GM19240 (cell line): ENCODE measurements around the gene SLC7A14.

Experiments used
- DNase-seq: peaks from one replicate; pipeline ENCODE4 v3.0.0; 2011; ENCODE audit warnings: low spot score; ENCODE audit not compliant: insufficient read length

The SLC7A14 gene

DNA sequence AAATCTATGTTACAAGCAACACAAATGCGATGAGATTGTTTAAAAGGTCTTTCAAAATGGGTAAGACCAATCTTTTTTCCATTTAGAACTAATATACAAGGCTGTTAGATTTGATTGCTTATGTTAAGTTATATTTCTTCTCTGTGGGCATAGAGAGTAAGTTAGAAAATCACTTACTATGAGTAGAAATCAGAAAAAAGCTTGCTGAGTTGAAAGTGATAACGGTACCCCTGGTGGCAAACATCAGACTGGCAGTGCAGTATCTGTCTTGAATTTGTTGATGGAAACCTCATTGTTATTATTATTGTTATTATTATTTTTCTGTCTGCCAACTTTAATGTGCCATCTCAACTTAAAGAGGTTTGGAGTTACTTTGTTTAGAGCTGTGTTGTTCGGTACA, 154.8 kb downstream of the SLC7A14 start:
- no peak for DNase-seq

DNA sequence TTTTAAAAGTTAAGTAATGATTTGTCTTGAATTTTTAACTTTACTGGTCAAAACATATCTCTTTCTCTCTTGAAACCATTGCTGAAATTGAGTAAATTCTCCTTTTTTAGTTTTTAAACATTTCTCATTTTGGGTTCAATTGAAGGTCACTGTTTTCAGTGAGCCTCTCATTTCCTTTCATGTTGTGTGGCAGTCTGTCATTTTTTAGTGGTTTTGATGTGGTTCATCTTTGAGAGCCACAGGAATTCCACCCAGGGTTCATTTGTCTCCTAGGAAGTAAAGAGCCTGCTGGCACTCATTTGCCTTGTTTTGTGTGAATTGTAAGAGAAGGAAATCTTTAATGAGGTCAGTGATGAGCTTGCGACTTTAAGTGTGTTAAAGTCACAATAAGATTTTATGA, 156.8 kb downstream of the SLC7A14 start:
- DNase-seq, result no peak

DNA sequence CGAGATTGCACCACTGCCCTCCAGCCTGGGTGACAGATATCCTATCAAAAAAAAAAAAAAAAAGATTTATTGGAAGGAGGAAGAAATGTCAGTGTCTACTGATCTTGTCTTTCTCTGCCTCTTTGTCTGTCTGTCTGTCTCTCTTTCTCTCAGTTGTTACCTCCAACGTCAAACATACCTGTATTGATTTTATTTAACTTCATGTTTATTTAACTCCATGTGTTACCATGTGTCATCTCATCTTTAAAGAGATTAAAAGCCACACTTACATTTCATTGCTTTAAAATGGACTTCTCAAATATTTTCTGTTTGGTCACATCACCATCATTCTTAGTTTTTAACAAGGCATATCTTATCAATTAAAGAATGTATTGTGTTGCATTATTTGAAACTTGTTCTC, 157.8 kb downstream of the SLC7A14 start:
- no peak for DNase-seq

DNA sequence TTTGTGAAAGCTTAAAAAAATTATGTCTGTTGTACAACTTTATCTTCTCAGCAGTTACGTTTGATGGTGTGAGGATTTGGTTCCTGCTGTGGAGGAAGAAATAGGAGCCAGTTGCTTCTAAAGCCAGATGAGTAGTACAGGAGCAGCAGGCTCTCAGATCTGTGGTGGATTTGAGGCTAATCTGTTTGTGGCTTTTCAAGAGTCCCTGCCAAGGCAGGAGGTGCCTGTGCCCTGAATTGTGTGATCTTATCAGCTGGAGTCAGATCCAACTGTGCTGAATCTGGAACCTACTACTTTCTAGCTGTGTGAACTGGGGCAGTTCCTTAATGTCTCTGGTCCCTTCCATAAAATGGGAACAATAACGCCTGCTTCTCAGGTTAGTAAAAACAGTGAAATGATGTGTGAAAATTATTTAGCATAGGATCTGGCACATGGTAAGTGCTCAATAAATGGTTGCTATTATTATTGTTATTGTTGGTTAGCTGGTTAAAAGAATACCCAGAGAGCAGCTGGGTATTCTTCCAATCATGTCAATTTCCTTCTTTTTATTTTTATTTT, 159.6 kb downstream of the SLC7A14 start:
- no peak for DNase-seq

DNA sequence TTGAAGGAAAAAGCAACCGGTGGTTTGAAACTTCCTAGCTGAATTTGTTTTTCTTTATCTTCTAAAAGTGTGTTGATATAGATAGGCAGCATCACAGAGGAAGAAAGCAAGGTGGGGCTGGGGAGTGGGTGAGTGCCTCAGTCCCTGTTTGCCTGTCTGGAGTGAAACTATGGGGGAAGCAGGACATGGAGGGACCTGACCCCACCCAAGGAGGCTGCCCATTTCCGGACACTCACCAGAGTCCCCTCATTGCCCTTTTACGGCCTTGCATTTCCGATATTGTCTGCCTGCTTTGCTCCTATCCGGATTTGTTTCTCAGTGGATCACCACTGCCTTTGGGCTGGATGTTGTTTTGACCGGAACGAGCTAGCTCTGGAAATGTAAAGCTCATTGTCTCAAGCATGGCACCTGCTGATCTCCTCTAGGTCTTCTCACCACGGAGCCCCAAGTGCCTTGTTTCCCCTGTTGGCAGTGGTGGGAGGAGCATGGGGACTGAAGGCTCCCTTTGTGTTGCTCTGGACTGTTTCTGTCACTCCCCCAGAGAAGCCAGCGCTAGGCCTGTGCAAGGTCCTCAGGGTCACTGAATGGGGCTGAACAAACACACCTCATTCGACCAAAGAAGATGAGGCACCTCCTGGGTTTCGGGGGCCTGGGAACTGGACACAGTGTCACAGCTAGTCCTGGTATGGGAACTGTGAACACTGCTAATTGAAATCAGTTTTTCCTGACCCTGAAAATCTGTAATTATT, 160.2 kb downstream of the SLC7A14 start:
- no peak for DNase-seq

DNA sequence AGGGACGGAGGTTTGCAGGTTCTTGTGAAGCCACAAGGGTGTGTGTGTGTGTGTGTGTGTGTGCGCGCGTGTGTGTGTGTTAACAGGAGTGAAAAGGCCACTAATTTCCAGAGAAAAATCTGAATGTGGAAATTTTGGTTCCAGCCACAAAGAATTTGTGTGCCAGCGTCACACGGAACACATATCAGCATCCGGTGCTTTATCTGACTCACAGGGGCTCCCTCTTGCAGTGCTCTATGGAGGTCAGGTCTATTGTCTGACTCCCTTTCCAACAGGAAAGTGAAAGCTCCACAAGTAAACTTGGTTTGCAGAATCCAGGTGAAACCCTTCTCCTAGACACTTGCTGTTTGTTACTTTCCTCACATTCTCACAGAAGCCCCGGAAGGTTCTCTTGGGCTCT, 161.0 kb downstream of the SLC7A14 start:
- no peak for DNase-seq

DNA sequence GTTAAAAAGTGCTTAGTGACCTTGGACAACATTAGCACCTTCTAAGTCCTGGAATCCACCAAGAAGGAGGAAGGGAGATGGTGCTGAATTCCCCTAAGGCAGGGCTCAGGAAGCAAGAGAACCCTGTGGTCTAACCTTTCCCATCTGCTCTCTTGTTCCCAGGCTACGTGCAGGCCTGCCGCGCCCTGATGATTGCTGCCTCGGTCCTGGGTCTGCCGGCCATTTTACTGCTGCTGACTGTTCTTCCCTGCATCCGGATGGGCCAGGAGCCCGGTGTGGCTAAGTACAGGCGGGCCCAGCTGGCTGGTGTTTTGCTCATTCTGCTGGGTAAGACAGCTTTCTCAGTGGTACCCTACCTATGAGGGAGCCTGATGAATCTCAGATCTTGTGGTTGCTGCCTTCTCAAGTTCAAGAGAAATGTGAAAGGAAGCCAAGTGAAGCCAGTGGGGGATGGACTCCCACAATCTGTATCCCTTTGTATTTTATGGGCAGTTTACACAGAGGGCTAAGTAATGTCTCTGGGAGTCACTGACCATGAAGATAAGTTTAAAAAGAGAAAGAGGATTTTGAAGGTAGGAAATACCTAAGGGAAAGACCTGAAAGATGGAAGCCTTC, 162.8 kb downstream of the SLC7A14 start:
- DNase-seq, result no peak

DNA sequence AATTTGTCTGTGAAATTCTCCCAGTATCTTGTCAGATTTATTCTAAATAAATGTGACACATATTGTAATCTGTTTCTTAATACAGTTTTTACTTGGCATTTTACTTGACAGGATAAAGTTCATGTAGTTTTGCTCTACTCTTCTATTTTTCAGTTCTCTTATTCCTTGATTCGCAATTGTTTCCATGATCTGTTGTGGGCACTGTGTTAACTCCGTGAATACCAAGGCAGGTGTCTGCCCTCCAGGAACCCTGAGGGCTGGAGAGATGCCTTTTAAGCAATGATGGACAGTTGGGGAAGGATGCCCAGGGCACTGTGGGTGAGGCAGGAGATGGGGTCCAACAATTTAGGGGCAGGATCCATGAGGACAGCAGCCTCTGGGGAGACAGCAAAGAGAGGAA, 164.1 kb downstream of the SLC7A14 start:
- no peak for DNase-seq

DNA sequence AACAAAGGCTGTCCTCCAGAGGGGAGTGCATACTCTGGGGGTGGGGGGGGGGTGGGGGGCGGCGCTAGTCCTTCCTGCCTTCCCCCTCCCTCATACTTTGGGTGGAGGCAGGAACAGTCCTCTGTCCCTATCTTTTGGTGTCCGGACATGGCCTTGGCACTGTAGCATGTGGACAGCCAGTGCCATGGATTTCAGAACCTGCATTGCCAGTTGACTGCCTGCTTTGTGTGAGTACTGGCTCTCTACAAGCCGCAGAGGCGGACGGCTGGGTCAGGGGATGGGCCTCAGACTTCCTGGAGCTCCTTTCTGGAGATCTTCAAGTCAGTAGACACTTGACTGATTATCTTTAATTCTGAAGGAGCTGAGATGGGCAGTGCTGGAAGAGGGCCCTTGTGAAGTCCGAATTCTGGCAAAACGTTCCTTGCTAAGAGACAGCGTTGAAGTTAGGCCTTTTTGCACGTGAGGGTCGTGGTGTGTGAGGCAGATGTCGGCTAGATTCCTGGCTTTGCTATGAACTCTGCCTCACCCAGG, 164.7 kb downstream of the SLC7A14 start:
- DNase-seq, result no peak

DNA sequence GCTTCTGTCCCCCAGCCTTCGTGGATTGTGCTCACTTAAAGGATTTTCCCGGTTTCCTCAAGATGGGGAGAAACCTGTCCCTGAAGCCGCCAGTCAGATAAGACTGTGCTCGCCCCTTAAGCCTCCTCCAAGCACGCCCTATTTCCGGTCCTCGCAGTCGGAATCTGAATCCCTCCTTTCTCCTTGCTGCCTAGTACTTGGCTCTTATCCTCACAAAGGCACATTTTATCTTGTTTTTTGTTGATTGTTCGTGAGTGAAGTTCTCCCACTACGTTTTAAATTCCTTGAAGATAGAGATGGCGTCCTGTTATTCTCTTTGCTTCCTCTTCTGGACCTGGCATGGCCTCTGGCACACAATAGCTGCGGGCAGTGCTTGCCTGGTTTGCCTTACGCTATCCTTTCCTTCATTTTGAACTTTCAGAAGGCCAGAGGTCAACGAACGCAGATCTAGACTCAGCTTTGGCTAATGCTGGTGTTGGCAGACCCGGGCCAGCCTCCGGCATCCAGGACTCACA, 165.5 kb downstream of the SLC7A14 start:
- DNase-seq, result no peak

DNA sequence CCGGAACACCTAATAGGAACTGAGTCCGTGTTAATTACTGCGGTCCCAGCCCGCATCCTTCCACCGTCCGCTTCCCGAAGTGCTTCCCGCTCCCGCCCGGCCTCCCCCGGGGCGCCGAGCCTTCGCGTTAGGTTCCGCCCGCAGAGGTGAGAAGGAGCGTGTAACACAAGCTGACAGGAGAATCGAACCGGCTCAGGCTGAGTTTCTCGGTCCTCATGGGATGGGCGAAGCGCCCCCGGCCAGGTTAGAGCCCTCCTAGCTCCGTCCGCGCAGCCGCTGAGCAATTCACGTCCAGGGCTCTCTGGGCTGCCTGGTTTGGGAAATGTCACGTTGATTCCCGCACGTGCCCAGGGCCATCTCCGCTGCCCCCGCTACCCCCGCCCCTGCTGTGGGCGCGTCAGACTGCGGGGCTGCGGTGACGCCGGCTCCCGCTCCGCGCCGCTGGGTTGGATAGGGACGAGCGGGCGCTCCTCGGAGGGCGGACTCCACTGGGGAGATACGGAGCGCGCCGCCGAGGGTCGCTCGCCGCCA, 166.3 kb downstream of the SLC7A14 start:
- DNase-seq, result no peak

DNA sequence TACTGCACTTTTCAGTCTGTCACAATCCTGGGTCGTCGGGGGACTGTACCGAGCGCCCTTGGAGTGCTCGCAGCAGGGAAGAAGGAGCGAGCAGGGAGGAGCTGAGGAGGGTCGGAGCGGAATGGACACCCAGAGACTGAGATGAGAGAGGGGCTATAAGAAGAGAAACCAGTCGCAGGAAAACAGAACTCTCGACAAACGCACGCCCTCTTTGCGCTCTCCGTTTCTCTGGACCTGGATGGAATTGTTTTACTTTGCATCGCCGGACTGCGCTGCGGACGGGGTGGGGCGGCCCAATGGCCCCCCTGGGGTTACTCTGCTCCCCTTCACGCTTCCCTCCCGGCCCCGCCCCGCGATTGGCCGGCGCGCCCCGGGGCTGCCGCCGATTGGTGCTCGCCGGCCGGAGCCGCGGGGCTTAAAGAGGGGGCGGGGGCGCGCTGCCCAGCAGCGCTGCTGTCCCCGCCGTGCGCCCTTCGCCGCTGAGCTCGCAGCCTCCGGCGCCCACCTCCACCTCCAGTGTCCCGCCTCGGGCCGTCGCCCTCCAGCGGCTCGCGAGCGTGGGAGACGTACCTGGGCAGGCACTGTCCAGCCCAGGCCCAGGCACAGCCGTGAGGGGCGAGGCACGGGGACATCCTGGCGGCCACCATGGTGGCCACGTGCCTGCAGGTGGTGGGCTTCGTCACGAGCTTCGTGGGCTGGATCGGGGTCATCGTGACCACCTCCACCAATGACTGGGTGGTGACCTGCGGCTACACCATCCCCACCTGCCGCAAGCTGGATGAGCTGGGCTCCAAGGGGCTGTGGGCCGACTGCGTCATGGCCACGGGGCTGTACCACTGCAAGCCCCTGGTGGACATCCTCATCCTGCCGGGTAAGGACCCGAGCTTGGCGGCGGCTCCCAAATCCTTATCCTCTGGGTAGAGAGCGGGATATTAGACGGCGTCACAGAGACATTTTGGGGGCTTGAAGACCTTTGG, 167.2 kb downstream of the SLC7A14 start, which contains the start of gene CLDN11:
CLDN11 (plus strand) TSS at position 447 of the 977 bp plus-strand sequence; CDS start at position 646, 199 bp downstream.
- no peak for DNase-seq

DNA sequence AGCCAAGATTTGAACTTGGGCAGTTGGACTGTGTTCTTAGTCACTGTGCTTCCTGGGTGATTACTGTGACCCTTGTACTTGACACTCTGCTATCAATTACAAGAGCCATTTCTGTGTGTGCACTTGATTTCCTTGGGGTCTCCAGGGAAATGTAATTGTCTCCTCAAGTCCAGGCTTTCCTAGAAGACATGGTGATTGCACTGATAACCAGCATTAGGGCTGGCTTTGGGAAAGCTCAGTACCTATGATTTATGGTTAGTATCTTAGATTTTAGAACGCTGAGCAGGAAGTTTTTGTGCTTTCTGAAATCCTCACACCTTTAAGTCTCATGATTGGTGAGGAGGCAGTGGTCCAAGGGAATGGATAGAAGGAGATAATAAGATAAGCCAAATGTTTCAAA, 168.8 kb downstream of the SLC7A14 start:
- no peak for DNase-seq

DNA sequence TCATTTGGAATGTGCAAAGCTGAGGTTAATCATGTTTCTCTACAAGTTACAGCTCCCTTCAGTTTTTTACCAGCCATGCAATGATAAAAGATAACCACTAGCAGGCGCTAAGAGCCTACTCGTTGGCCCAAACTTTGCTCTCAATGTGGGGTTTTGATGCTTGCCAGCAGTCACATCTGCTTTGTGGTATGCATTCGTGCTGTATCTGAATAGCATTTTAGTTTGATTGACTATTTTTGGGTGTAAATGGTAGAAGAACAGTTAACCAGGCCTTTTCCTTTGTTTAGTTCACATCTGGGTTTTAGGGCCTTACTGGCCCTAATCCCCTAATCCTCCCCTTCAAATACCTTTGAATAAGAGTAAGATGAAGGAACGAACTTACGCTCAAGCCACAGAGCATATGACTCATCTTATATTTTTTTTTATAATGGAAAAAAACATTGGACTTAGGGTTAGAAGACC, 171.6 kb downstream of the SLC7A14 start:
- DNase-seq, result peak; percentile 45

DNA sequence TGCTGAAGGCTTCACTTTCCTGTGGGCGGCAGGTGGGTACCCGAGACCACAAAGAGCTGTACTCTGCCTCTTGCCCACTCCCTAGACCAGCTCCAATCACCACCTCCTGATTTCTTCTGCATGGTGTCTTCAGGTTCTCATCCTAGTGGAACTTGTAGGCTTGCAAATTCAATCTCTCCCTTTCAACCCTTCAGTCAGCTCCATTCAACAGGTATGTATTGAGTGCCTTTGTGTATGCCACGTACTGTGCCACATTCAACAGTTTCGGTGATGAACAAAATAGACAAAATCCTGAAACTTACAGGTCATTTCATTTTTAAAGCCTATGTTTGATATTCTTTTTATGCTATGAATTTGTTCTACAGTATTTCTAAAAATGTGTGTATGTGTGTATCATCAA, 172.6 kb downstream of the SLC7A14 start:
- no peak for DNase-seq

DNA sequence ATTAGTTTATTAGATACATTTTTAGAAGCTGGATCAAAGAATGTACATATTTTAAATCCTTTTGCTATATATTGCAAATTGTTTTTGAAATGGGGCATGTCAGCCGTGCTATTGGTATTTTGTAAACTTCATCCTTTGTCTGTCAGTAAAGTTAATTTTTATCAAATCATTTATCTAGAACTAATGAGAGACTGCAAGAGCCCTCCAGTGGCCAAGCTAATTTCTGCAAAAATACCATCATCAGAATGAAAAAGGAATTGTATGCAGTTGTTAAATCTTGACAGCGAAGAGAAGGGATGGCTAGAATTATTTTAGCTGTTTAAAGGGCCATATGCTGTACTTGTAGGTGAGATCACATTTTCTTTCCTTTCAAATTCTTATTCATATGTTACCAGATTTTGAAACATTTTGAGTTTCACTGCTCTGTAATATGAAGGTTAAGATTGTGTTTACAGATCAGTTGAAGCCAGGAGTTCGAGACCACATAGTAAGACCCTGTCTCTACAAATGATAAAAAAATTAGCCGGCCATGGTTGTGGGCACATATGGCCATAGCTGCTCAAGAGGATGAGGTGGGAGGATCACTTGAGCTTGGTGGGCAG, 175.3 kb downstream of the SLC7A14 start:
- no peak for DNase-seq
